Lung microvascular endothelial cell (primary cell): ENCODE results near the gene SCIN. TPM values are rescaled to one million over a fixed set of nuclear protein-coding genes. Genes with fewer than 3 reads are reported as not detected.

Experiments
- DNase-seq, 2 donors: peaks; one replicate each; pipeline versions ENCODE4 v3.0.0 to v3.0.0-alpha.2; 2010; ENCODE audit warnings: low read depth in 2 of 2
- total RNA-seq: library from RNA; depleted of rRNA; stranded (reverse); fragments of >200 nt; gene quantifications from 2 replicates; pipeline ENCODE4 v1.2.1, GENCODE V29; 2014

The SCIN gene
- total RNA-seq, 1 donor from 2014 or later = not detected

DNA sequence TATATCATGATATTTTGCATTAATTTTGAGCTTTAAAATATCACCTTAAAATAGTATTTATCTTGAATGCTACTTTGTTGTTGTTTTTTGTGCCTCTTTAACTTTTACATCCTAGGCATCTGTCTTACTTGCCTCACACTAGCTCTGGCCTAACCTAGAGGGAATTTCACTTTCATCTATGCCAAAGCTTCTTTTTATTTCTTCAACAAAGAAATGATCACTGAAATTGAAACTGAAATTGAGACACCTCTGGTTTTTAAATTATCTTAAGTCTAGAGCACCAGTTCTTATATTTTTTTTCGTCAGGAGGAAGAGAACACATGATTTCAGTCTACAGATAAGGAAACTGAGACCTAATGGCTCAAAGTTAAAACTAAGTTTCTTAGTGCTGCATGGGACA lies 3.5 kb upstream of the SCIN start:
- no peak for DNase-seq

DNA sequence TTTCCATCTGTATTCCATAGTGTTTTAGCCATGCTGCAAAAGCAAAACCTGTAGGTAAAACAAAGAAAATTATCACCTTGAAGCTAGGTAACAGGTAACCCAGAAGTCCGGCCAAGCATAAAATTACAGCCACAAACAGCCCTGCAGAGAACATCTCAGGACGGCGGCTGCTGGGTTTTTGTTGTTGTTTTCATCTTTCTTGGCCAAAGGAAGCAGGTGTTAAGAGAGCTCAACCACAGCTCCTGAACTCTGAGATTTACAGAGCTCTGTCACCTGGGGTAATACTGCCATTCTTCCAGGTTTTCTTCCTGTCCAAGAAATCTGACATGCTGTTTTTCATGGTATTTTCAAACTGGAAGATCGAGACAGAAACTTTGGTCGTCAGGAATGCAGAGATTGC lies 847 bp upstream of the SCIN start:
- DNase-seq = no peak

DNA sequence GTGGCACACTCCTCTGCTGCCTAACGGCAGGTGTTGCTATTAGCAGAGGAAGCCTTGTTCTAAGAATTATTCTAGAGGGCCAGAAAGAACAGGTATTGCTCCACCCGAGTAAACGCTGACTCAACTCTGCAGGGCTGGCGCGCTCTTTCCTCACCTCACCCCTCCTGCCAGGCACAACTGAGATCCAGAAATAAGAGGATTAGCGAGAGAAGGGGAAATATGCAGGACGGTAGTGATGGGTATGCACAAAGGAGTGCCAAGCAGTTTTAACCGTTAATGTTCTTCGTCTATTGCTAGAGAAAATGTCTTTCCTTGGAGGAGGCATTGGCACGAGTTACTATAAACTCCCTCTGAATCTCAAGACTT lies 369 bp upstream of the SCIN start:
- no peak for DNase-seq

DNA sequence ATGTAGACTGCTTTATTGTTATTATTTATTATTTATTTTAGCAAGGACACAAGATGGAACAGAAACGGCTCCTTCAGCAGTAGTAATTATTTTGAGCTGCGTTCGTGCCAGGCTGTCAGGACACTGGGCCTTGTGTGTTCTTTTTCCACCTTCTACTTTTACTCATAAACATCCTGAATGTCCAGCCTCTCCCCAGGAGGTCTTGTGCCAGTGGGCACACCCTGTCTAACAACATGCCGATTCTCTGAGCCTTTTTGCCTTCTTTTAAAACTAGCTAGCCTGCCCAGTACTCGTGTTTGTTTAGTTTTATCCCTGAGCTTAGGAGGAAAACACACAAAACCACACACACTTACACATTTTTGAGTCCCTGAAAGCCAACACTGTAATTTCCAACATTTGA lies 1.2 kb downstream of the SCIN start:
- DNase-seq = no peak

DNA sequence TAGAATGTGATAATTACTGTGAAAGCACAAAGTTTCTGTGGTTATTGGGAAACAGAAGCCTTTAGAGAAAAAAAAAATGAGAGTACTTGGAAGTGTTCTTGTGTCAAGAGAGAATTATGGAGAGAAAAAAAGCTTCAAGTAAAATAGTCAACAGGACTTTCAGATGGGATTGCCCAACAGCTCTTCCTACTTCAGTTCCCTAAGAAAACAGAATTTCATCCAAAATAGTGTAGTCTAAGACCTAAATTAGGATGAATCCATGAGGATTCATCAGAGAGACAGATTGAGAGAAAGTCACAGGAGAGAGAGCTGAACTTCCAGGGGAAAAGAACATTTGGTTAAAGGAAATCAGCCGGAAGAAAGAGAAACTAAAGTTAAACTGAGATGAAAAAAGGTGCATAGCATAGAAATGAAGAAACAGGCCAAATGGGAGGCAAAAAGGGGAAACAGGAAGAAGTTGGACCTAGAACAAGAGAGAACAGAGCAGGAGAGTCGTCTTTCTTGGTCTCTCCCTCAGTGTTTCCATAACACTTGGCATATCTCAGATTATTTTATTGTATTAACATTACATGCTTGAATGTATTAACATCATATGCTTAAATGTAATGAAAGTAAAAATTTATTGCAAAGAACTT lies 2.5 kb downstream of the SCIN start:
- DNase-seq = no peak

DNA sequence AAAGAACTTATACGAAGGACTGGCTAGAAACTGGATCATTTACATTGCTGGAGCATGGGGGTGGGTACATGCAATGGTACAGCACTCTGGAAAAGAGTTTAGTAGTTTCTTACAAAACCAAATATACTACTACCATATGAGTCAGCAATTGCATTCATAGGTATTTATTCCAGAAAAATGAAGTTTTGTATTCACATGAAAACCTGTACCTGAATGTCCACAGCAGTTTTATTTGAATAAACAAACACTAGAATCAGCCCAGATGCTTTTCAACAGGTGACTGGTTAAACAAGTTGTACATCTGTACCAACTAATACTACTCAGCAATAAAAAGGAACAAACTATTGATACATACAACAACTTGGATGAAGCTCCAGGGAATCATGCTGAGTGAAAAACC lies 3.4 kb downstream of the SCIN start:
- no peak for DNase-seq

DNA sequence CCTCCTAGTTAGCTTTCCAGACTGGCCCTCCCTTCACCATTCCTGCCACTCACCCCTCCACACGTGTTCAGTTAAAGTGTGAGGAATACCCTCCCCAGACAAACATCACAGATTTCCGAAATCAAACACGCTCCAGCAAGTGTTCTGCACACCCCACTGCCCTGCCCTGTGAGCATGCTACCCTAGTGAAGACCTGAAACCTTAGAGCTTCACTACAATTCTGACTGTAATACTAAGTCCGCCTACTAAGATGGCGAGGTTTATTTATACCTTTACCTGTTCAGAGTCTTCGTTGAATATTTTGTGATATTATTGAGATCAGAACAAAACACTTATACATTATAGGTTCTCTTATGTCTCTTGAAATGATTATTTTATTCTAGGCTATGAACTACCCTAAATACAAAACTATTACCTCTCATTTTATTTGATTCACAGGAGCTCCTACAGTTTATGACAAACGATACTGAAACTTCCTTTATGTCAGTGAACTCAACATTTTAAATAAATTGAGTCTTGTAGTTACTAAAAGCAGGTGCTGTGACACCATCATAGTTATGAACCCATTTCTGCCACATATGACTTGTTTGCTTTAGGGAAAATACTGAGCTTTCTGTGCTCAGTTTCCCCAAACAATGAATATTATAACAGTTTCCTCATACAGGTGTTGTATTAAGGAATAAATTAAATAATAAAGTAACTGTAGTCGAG lies 8.6 kb downstream of the SCIN start:
- DNase-seq = no peak

DNA sequence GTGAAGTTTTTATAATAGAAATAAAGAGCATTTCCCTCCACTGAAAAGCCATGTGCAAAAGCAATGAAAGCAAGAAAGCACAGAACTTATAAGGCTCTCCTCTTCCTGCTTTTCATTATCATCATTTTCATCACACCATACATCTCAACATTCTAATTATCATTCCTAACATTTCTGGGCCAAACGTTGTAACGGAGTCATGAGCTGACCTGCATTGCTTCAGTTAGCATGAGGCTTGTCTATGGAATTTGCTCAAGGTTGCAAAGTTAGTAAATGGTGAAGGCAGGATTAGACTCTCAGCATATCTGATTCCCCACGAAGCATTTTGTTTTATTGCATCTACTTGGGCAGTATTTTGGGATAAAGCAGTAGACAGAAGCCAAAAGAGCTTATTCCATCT lies 11.4 kb downstream of the SCIN start:
- no peak for DNase-seq

DNA sequence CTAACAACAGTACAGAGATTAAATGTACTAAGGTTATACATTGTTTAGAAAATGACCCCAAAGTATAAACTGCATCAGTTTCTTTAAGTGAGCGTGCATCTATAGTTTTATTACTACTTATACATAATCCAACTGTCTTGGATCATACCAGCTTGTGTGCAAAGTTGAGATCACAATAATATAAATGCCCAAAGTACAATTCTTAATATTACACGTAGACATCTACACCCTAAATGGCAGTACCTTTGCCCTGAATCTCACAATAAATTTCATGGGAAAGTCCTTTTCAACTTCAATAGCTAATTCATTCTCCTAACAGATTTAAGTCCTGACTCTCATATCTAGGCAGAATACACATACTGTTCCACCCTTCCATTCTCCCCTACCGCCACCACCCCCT lies 11.8 kb downstream of the SCIN start:
- no peak for DNase-seq

DNA sequence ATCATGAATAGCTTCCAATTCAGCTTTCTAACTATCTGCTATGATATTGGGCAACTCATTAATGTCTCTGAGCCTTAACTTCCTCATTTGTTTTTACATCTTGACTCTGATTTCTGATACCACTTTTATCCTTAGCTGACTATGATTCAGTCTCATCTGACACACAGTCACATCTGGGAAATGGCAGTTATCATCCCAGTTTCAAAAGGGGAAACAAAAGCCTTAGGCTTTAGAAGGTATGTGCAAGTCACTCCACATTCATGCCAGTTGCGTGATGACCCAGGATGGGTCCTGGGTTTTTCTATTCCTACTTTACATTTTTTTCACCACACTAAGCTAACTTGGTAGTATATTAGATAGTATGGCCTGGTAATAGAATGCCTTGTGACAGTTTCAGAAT lies 12.7 kb downstream of the SCIN start:
- DNase-seq = no peak

DNA sequence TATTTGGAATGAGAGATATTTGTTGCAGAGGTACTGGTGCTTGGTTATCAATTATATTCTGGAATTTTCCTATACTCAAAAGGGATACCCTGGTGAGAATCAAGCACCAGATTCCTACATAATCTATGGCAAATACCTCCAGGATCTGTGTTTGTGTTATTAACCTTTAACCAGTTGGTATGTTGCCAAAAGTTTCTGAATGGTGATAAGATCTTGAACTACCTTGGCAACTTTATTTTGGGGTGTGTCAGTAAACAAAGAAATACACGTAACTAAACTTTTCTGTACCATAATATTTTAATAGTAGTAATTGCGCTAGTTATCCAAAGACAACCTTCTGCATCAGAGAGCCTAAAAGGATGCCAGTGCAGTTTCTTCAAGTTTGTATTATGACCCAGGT lies 13.4 kb downstream of the SCIN start:
- no peak for DNase-seq

DNA sequence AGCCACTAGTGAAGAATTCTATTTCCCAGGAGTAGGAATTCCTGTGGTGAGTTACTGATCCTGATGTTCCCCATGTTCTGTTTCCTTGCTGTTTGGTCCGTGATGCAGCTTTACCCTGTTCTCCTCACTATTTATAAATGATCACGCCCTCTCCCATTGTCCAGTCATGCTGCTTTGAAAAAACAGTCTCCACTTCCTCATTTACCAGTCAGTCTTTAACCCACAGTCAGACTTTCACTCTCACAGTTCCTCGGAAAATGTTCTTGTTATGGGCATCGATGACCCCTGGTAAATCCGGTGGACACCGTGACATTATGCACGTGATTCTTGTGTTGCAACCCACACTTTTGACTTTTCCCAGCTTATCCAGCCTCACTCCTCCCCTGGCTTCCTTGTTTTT lies 14.4 kb downstream of the SCIN start:
- DNase-seq = peak; percentile 17 to 25

DNA sequence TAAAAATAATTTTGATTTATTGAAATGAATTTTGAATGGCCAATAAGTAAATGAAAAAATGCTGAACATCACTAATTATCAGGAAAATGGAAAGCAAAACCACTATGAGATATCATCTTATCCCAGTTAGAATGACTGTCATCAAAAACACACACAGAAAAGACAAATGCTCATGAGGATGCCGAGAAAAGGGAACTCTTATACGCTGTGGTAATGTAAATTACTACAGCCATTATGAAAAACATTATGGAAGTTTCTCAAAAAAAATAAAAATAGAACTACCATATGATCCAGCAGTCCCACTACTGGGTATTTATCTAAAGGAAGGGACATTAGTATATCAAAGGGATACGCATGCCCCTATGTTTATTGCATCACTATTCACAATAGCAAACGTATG lies 15.8 kb downstream of the SCIN start:
- DNase-seq = no peak

DNA sequence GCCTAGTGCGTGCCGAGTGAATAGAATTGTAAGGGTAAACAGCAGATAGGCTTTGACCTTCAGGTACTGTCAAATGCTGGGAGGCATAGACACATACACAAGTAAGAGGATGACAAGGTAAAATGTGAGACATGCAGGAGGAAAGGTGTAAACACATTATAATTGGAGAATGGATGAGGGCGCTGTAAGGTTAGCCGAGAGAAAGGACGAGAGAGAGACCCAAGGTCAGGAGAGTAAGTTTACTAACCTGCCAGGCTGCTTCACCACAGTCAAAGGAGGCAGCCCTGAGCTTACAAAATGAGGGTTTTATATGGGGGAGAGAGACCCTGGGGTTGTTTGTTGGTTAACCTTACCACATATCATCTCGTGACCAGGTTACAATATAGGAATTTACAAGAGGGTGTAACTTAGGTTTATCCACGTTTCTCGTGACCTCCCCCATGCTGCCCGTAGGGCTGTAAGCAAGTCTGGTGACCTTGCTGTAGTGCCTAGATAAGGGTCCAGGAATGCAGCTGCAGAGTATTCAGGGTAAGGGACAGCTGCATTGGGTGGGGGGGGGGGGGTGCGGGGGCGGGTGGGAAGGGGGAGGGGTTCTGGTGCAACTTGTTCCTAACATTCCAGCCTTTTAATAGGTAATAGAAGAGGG lies 17.9 kb downstream of the SCIN start:
- DNase-seq = no peak

DNA sequence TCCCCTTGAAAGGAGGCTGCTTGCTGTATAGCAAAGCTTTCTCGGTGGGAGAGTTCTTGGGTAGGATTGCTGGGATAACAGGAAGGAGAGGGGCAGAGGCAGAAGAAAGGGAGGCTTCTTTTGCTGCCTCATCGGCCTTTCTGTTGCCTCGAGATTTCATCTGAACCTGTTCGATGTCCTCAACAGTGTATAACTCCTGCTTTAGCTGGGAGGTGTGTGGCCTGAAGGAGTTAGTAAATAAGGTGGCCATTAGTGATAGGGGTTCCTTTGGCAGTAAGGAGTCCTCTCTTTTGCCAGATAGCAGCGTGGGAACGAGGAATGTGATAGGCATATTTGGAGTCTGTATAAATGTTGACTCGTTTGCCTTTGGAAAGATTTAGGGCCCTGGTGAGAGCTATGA lies 20.0 kb downstream of the SCIN start:
- no peak for DNase-seq

DNA sequence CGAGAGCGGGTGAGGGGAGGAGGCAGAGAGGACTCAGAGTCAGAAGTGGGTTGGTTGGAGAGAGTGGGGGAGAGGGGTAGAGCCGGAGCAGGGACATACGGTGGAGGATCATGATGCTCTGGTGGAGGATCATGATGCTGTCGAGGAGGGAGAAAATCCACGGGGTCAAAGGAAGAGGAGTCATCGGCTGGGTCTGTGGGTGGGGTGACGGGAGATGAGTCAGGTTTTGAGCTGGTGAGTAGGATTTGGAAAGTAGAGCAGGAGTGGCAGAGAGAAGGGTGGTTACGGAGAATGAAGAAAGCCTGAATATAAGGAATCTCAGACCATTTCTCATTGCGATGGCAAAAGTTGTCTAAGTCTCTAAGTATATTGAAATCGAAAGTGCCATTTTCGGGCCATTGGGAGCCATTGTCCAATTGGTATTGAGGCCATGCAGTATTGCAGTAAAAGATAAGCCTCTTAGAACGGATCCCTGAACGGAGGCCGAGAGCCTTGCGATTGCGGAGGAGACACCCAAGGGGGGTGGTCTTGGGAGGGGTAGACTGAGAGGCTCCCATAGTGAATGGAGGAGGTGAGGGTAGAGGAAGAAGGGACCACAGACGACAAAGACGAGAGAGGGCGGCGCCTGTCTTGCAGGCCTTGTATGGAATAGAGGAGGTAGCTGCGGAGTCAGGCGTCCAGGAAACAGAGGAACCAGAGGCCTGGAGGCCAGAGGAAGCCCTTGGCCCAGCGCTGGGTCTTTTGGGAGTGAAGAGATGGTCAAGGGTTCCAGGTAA lies 23.8 kb downstream of the SCIN start:
- no peak for DNase-seq

DNA sequence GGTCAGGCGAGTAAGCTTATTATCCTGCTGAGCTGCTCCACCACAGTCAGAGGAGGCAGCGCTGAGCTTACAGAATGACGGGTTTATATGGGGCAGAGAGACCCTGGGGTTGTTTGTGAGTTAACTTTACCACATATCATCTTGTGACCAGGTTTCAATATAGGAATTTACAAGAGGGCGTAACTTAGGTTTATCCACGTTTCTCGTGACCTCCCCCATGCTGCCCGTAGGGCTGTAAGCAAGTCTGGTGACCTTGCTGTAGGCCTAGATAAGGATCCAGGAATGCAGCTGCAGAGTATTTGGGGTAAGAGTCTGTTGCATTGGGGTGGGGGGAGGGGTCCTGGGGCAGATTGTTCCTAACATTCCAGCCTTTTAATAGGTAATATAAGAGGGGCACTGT lies 24.6 kb downstream of the SCIN start:
- no peak for DNase-seq

DNA sequence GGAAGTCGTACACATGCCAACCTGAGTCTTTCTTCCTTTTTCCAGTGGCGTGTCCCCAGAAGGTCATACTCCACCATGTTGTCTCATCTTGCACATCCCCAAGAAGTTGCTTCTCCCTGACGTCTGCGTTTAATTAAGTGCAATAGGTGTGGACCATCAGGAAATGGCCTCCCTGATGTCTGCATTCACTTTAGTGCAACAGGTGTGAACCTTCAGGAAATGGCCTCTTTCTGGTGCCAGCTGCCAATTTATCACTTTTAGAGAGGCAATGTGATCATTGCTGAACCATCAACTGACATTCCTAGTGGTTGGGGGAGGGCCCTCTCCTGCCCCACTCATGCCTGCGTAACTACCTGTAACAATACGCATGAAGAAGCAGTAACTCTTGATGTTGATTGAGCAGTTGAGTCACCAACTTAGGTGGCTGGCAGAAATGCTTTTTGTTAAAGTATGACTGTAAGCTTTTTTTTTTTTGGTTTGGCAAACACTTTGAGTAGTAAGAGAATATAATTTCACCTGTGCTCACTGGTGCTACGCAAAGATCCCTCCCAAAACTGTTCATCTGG lies 25.8 kb downstream of the SCIN start:
- DNase-seq = no peak

DNA sequence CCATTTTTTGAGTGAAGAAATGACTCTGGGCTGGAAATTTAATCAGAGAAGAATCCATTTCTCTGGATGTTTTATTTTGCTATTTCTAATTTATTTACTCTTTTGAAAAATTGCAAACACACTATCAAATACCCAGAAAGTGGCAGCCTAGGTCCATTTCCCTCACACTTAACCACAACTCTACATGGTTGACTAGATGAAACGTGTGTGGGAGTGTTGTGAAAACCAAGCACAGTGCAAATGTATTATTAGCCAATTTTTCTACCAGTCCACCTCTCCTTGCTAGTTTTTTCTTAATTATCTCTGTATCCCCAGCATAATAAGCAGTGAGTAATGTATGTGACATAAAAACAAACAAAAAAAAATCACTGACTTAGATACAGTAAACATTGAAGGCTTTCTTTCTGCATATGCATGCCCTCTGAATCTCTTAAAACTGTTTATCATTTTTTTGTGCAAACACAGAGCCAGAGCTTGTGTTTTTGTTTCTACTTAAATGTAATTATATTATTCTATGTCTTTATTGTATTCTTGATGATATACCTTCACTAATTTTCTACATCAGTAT lies 30.9 kb downstream of the SCIN start:
- no peak for DNase-seq

DNA sequence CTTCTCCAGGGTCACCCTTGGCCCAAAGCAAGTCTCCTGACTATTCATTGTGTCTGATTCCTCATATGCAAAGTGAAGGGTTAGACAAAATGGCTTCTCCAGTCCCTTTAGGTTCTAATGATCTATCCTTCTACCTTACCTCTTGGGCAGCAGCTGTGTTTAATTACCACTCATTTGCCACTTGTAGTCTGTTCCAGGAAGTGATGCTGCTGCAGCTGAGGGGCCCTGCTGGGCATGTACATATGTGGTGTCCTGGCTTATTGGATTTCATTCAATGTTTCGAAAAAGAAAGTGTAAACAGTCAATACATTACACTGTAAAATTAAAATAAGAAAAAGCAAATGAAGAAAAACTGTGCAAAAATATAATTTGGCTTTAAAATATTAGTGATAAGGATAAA lies 36.6 kb downstream of the SCIN start:
- DNase-seq = no peak

DNA sequence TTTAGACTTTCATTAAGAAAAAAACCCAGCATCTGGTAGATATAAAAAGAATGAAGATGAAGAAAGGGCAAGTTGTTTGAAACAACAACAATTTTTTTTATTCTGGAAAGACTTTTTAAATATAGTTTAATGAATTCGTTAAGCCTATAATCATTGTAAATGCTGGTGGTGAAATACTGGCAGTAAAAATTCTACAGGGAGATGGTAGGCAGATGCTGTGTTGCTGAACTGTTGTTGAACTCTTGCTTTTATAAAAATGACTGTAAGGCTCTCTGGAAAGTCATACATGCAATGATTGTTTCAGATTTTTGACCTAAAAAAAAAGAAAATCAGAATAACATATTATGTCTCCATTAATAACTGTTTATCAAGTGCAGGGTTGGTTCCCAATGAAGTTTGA lies 39.0 kb downstream of the SCIN start:
- DNase-seq = no peak

DNA sequence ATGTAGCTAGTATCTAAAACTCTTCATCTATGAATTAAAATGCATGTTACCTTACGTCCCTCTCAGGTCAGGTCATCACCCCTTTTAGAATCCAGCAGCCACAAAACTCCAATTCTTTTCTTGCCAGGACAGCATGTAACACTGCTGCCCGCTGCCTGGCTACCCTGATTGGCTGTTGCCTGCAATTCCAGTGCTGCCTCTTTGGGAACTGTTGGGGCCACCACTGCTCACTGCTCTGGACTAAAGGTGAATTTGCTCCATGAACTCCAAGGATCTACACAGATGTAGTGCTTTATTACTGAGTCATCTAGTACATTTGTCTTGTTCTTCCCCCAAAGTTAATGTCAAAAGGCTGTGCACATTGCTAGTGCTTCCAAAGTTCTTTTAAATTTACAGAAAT lies 40.4 kb downstream of the SCIN start:
- DNase-seq = no peak
